Trophoblast cell (in vitro differentiated cells and primary cell): ENCODE measurements around the gene RNF157.

Source experiments
- DNase-seq, 2 donors: peaks; one replicate each; pipeline ENCODE4 v3.0.0-alpha.2; 2016
- H2AFZ ChIP-seq: 2 replicates; pipeline ENCODE4 v1.6.1; 2013; ENCODE audit warnings: low read length, moderate library complexity, mild to moderate bottlenecking; ENCODE audit not compliant: insufficient read depth, poor library complexity
- H2AK5ac ChIP-seq: 2 replicates; pipeline ENCODE4 v1.6.1; 2013; ENCODE audit warnings: mild to moderate bottlenecking, low read length
- H2BK120ac ChIP-seq: 2 replicates; pipeline ENCODE4 v1.6.1; 2013; ENCODE audit warnings: low read length, mild to moderate bottlenecking, moderate library complexity; ENCODE audit not compliant: insufficient read depth, poor library complexity
- H2BK12ac ChIP-seq: 2 replicates; pipeline ENCODE4 v1.6.1; 2013; ENCODE audit warnings: mild to moderate bottlenecking, low read length, moderate library complexity
- H2BK5ac ChIP-seq: 2 replicates; pipeline ENCODE4 v1.6.1; 2013; ENCODE audit warnings: low read length, low read depth, moderate library complexity, mild to moderate bottlenecking; ENCODE audit not compliant: poor library complexity
- H3K14ac ChIP-seq: 2 replicates; pipeline ENCODE4 v1.6.1; 2013; ENCODE audit warnings: mild to moderate bottlenecking, low read length
- H3K18ac ChIP-seq: 2 replicates; pipeline ENCODE4 v1.6.1; 2013; ENCODE audit warnings: mild to moderate bottlenecking, low read length
- H3K23ac ChIP-seq: 2 replicates; pipeline ENCODE4 v1.6.1; 2013; ENCODE audit warnings: low read length
- H3K27ac ChIP-seq: 2 replicates; pipeline ENCODE4 v1.5.1; 2013; ENCODE audit warnings: low read depth, mild to moderate bottlenecking, inconsistent platforms, low read length, moderate library complexity
- H3K27me3 ChIP-seq: 2 replicates; pipeline ENCODE4 v1.6.1; 2013; ENCODE audit warnings: inconsistent platforms, mild to moderate bottlenecking, low read length, moderate library complexity; ENCODE audit not compliant: insufficient read depth
- H3K36me3 ChIP-seq, 2 experiments: 1 replicate in 1 of 2; 2 replicates in 1 of 2; pipeline ENCODE4 v1.6.1; 2013; ENCODE audit warnings: low read length in 2 of 2, mild to moderate bottlenecking in 2 of 2, moderate library complexity in 1 of 2; ENCODE audit not compliant: insufficient read depth in 2 of 2, control insufficient read depth in 1 of 2
- H3K4ac ChIP-seq: 2 replicates; pipeline ENCODE4 v1.6.1; 2013; ENCODE audit warnings: low read depth, mild to moderate bottlenecking, low read length, moderate library complexity
- H3K4me1 ChIP-seq, 2 experiments: 1 replicate in 1 of 2; 2 replicates in 1 of 2; pipeline ENCODE4 v1.6.1; 2013; ENCODE audit warnings: low read length in 2 of 2, mild to moderate bottlenecking in 2 of 2, moderate library complexity in 1 of 2; ENCODE audit not compliant: insufficient read depth in 2 of 2, control insufficient read depth in 1 of 2
- H3K4me2 ChIP-seq: 2 replicates; pipeline ENCODE4 v1.6.1; 2013; ENCODE audit warnings: inconsistent platforms, mild to moderate bottlenecking, low read length, moderate library complexity
- H3K4me3 ChIP-seq: 2 replicates; pipeline ENCODE4 v1.5.1; 2013; ENCODE audit warnings: mild to moderate bottlenecking, low read depth, low read length, inconsistent platforms
- H3K79me1 ChIP-seq: one replicate; pipeline ENCODE4 v1.6.1; 2013; ENCODE audit warnings: low read length
- H3K79me2 ChIP-seq: 2 replicates; pipeline ENCODE4 v1.6.1; 2013; ENCODE audit warnings: low read length, mild to moderate bottlenecking; ENCODE audit not compliant: control insufficient read depth, insufficient read depth, poor library complexity
- H3K9ac ChIP-seq: 2 replicates; pipeline ENCODE4 v1.6.1; 2013; ENCODE audit warnings: mild to moderate bottlenecking, low read length
- H3K9me3 ChIP-seq: 2 replicates; pipeline ENCODE4 v1.6.1; 2013; ENCODE audit warnings: low read depth, mild to moderate bottlenecking, control low read depth, inconsistent platforms, low read length; ENCODE audit not compliant: insufficient read depth
- H4K12ac ChIP-seq: 2 replicates; pipeline ENCODE4 v1.6.1; 2013; ENCODE audit warnings: low read depth, mild to moderate bottlenecking, low read length, moderate library complexity
- H4K8ac ChIP-seq: 2 replicates; pipeline ENCODE4 v1.6.1; 2013; ENCODE audit warnings: low read depth, mild to moderate bottlenecking, low read length, moderate library complexity
- H4K91ac ChIP-seq: one replicate; pipeline ENCODE4 v1.6.1; 2013; ENCODE audit warnings: low read depth, mild to moderate bottlenecking, low read length, moderate library complexity
- WGBS: extraction: QIAGEN DNeasy Blood & Tissue Kit; methylation state at CpG from one replicate; pipeline ENCODE4 v1.1.7; 2013; ENCODE audit warnings: missing lambda C conversion rate; ENCODE audit not compliant: insufficient read length, insufficient coverage; ENCODE audit errors: extremely low coverage; 5-methylcytosine and 5-hydroxymethylcytosine counted together

Gene RNF157

DNA sequence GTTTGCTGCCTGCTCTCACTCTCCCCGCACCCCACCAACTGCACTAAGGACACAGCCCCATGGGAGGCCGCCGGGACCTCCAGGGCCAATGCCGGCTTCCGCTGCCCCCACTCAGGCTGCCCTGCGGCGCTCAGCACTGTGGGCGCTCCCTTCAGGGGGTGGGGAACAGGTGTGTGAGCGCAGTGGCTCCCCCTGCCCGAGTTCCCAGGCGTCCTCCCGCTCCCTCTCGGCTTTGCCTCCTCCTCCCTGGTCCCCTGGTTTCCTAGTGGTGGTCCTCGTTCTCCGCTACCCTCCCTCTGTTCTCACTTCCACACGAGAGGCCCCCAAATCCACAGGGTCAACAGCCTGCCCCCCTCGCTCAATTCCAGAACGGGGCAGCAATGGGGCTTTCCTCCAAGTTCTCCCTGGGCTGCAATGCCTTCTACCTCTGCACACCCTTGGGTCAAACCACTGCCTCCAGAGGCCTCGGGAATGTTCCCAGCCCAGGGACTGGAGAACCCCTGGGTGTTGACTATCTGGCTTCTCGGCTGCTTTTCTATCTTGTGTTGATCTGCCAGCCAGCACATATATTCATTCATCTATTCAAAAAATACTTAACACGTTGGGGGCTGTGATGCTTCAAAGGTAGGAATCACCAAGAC, 109.1 kb downstream of the RNF157 start:
- Histone ChIP-seq H3K27me3 (peaks cover 13% of the 10 kb centered on the region), H3K79me1 (peaks cover 5% of the 10 kb centered on the region), H3K4me3 (no peak overlapping the region), H3K4me2 (no peak overlapping the region), H2BK120ac (no peak overlapping the region), H3K18ac (no peak overlapping the region), H3K14ac (no peak overlapping the region), H2BK5ac (no peak overlapping the region), H3K4ac (no peak overlapping the region), H4K91ac (no peak overlapping the region), H3K4me1 (peaks cover 12 to 13% of the 10 kb centered on the region in 2 experiments), H3K36me3 (no peaks in the 10 kb centered on the region), H2BK12ac (no peak overlapping the region), H3K23ac (no peak overlapping the region), H3K9me3 (peaks cover 2% of the 10 kb centered on the region), H4K8ac (no peak overlapping the region), H2AK5ac (no peak overlapping the region), H3K27ac (no peak overlapping the region), H2AFZ (no peak overlapping the region), H3K9ac (no peak overlapping the region), H3K79me2 (no peaks in the 10 kb centered on the region), H4K12ac (no peak overlapping the region)
- no CpG with 5 or more reads among the region's 21 CpGs for WGBS
- no peak for DNase-seq

DNA sequence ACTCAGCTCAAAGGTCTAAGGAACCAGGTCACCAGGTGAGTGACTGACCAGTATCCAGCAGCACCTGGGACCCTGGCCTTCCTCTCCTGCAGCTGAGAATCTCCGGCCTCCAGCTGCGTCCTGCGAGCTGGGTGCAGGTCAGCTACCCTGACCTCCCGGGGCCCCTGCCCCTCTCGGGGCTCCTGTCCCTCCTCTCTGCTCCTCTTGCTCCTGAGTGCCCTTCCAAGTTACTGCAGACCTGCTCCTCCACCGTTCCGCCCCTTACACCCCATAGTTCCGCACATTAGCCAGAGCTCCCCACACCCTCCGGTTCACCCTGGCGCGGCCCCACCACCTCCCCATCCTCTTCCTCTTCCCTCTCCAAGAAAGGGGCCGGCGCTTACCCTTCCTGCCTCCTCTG, 109.8 kb downstream of the RNF157 start:
- no peak overlapping the region for H3K4me3 ChIP-seq
- no peak overlapping the region for H4K91ac ChIP-seq
- no peak overlapping the region for H3K27ac ChIP-seq
- H3K23ac ChIP-seq: no peak overlapping the region
- H3K36me3 ChIP-seq: no peaks in the 10 kb centered on the region
- WGBS: no CpG with 5 or more reads among the region's 13 CpGs
- peaks cover 5% of the 10 kb centered on the region for H3K79me1 ChIP-seq
- no peak overlapping the region for H3K4me2 ChIP-seq
- no peak overlapping the region for H2BK120ac ChIP-seq
- no peak overlapping the region for H3K4ac ChIP-seq
- peaks cover 12 to 13% of the 10 kb centered on the region in 2 experiments for H3K4me1 ChIP-seq
- no peaks in the 10 kb centered on the region for H3K79me2 ChIP-seq
- no peak overlapping the region for H2BK5ac ChIP-seq
- no peak overlapping the region for H3K14ac ChIP-seq
- no peak overlapping the region for H4K8ac ChIP-seq
- no peak for DNase-seq
- peaks cover 2% of the 10 kb centered on the region for H3K9me3 ChIP-seq
- H2AFZ ChIP-seq: no peak overlapping the region
- H4K12ac ChIP-seq: no peak overlapping the region
- no peak overlapping the region for H3K9ac ChIP-seq
- H2AK5ac ChIP-seq: no peak overlapping the region
- H3K18ac ChIP-seq: no peak overlapping the region
- no peak overlapping the region for H2BK12ac ChIP-seq
- peaks cover 7% of the 10 kb centered on the region for H3K27me3 ChIP-seq

GRCh38 chr17:76125922-76126321, 114.4 kb downstream of the RNF157 start:
- no peak for DNase-seq

DNA sequence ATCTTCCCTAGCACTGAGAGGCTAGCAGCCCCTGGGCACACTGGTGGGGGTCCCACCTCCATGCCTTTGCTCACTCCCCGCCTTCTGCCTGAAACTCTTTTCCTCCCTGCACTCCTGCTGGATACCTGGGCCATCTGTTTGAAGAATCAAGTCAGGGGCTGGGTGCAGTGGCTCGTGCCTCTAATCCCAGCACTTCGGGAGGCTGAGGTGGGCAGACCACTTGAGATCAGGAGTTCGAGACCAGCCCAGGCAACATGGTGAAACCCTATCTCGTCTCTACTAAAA, 115.0 kb downstream of the RNF157 start:
- peaks cover under 1% of the 10 kb centered on the region for H3K9me3 ChIP-seq

More at GRCh38 chr17:76125922-76126321, 114.4 kb downstream of the RNF157 start:
- Histone ChIP-seq H3K18ac (no peak overlapping the region), H2BK5ac (no peak overlapping the region), H2AFZ (no peak overlapping the region), H2BK12ac (no peak overlapping the region), H4K91ac (no peak overlapping the region), H3K79me2 (no peaks in the 10 kb centered on the region), H3K4me2 (no peak overlapping the region), H3K36me3 (no peaks in the 10 kb centered on the region), H3K27ac (no peak overlapping the region), H3K23ac (no peak overlapping the region), H2AK5ac (no peak overlapping the region), H3K9me3 (peaks cover 2% of the 10 kb centered on the region), H3K27me3 (no peaks in the 10 kb centered on the region), H4K8ac (no peak overlapping the region), H3K9ac (no peak overlapping the region), H3K4me3 (no peak overlapping the region), H3K14ac (no peak overlapping the region), H3K79me1 (peaks cover 8% of the 10 kb centered on the region), H4K12ac (no peak overlapping the region), H3K4me1 (peaks cover 0 to 8% of the 10 kb centered on the region in 2 experiments), H2BK120ac (no peak overlapping the region), H3K4ac (no peak overlapping the region)
- no CpG with 5 or more reads among the region's 1 CpG for WGBS

More for the DNA sequence above, 115.0 kb downstream of the RNF157 start:
- Histone ChIP-seq H4K91ac (no peak overlapping the region), H3K4me3 (no peak overlapping the region), H3K27me3 (no peaks in the 10 kb centered on the region), H3K79me1 (peaks cover 8% of the 10 kb centered on the region), H3K18ac (no peak overlapping the region), H3K36me3 (no peaks in the 10 kb centered on the region), H3K23ac (no peak overlapping the region), H2BK5ac (no peak overlapping the region), H3K27ac (no peak overlapping the region), H4K8ac (no peak overlapping the region), H2AFZ (no peak overlapping the region), H3K79me2 (no peaks in the 10 kb centered on the region), H2BK12ac (no peak overlapping the region), H3K9ac (no peak overlapping the region), H3K4ac (no peak overlapping the region), H3K14ac (no peak overlapping the region), H3K4me2 (no peak overlapping the region), H4K12ac (no peak overlapping the region), H3K4me1 (peaks cover 0 to 8% of the 10 kb centered on the region in 2 experiments), H2BK120ac (no peak overlapping the region), H2AK5ac (no peak overlapping the region)
- DNase-seq: no peak
- whole genome bisulfite sequencing: no CpG with 5 or more reads among the region's 5 CpGs
